ENCODE results near the gene ZYG11B.
"Not testable (repeated sequence)": the region's sequence is repeated elsewhere in the genome, so short reads cannot be mapped to it uniquely, and the experiment has no call there.

Gene ZYG11B

GRCh38 chr1:52759908-52760307 is 33.7 kb downstream of the ZYG11B start:
- no peak for DNase-seq

GRCh38 chr1:52767596-52768280 is 41.5 kb downstream of the ZYG11B start:
- no peak for DNase-seq

- no peak for DNase-seq
Measured at GRCh38 chr1:52769346-52770033, 43.2 kb downstream of the ZYG11B start.

DNA sequence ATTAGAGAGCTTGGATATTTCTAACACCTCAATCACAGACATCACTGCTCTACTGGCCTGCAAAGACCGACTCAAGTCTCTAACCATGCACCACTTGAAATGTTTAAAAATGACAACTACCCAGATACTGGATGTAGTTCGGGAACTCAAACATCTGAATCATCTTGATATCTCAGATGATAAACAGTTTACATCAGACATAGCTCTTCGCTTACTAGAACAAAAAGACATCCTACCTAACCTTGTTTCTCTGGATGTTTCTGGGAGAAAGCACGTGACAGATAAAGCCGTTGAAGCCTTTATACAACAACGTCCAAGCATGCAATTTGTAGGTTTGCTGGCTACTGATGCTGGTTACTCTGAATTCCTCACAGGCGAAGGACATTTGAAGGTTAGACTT is 45.1 kb downstream of the ZYG11B start:
- no peak for DNase-seq

- no peak for DNase-seq
Measured at GRCh38 chr1:52786148-52786547, 59.9 kb downstream of the ZYG11B start.

DNA sequence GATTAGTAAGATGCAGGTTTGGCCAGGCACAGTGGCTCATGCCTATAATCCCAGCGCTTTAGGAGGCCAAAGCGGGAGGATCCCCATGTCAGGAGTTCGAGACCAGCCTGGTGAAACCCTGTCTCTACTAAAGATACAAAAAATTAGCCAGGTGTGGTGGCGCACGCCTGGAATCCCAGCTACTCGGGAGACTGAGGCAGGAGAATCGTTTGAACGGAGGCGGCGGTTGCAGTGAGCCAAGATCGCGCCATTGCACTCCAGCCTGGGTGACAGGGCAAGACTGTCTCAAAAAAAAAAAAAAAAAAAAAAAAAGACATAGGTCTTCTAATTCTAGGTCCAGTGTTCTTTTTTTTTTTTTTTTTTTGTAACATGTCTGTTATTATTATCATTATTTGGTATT is 64.2 kb downstream of the ZYG11B start:
- DNase-seq = not testable (repeated sequence)

DNA sequence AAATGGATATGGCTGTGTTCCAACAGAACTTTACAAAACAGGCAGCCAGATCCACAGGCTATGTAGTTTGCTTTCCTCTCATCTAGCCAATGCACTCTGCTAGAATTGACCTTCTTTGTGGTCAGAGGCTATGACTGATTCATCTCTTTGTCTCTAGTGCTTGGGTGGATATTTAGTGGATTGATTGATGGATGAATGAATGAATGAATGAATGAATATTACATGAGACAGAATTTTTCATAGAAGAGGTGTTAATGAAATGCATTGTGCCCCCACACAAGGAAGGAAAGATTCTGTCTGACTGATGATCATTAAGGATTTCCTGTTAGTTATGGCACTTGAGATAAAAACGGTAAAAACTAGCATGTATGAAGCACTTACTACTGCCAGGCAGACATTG is 65.8 kb downstream of the ZYG11B start:
- no peak for DNase-seq

DNA sequence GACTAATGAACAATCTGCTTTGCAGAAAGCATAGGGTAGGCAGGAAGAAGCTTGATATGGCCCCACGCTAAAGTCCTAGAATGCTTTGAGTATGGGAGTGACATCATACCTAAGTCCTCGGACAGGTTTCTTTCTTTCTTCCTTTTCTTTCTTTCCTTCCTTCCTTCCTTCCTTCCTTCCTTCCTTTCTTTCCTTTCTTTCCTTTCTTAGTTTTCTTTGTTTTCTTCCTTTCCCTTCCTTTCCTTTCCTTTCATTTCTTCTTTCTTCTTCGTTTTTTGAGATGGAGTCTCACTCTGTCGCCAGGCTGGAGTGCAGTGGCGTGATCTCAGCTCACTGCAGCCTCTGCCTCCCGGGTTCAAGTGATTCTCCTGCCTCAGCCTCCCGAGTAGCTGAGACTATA is 67.5 kb downstream of the ZYG11B start:
- not testable (repeated sequence) for DNase-seq

DNA sequence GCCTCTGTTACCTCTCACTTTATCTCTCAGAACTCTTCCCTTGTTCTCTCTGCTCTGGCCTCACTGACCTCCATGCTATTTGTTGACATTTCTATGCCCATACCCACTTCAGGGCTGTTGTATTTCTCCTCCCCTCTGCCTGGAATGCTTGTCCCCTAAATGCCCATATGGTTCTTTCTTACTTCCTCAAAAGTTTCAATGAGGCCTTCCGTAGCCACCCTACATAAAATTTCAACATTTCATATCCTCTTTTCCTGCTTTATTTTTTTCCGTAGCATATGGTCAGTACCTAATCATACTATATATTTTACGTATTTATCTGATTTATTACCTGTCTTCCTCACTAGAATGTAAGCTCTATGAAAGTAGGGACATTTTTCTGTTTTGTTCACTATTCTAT is 69.2 kb downstream of the ZYG11B start:
- no peak for DNase-seq

DNA sequence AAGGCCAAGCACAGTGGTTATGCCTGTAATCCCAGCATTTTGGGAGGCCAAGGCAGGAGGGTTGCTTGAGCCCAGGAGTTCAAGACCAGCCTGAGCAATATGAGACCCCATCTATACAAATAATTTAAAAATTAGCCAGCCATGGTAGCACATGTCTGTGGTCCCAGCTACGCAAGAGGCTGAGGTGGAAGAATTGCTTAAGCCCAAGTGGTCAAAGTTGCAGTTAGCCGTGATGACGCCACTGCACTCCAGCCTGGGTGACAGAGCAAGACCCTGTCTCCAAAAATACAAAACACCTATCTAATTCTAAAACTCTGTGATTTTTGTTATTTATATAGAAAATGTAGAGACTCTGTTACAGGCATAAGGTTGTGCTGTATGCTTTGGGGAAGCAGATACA is 72.1 kb downstream of the ZYG11B start:
- DNase-seq = no peak

DNA sequence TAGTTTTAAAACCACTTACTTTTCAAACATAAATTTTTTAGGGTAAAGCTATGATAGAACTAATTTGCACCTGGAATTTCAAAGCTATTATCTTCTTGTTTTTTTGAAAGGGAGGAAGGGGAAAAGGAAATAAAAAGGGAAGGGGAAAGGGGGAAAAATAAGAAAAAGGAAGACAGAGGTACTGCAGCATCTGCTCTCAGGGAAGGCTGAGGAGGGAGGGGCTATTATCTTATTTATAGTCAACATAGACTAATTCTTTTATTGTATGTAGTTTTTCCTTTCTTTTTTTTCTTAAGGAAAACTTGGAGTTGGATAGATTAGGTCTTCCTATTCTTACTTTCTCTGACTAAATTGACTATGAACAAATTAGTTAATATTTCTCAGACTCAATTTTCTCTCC is 74.8 kb downstream of the ZYG11B start:
- no peak for DNase-seq

DNA sequence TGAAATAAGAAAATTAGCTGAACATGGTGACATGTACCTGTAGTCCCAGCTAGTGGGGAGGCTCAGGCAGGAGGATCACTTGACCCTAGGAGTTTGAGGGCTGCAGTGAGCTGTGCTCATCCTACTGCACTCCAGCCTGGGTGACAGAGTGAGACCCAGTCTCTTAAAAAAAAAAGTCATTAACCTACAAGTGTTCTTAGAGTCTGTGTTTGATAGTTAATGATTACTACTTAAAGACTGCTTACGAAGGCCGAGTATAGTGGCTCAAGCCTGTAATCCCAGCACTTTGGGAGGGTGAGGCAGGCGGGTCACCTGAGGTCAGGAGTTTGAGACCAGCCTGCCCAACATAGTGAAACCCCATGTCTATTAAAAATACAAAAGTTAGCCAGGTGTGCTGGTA is 77.8 kb downstream of the ZYG11B start:
- DNase-seq = not testable (repeated sequence)

- no peak for DNase-seq
Measured at GRCh38 chr1:52814465-52814864, 88.2 kb downstream of the ZYG11B start.

GRCh38 chr1:52820830-52821229 is 94.6 kb downstream of the ZYG11B start:
- DNase-seq = not testable (repeated sequence)

- DNase-seq = no peak
Measured at GRCh38 chr1:52825868-52826267, 99.6 kb downstream of the ZYG11B start.

DNA sequence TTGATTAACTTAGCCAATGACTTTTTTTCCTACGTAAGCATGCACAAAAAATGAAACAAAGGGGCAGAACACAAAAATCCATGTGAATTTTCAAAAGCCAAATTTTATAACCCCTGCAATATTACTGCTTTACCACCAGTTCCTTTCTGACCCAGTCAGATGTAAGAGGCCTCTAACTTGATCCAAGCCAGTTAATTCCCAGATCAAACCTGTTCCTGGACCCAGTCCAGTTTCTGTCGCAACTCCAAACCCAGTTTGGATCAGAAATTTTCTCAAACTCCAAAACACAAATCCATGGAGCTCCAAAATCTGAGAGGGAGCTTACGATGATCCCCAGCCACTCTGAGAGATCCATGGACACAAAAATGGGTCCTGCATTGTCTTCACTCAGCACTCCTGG is 108.5 kb downstream of the ZYG11B start:
- no peak for DNase-seq

DNA sequence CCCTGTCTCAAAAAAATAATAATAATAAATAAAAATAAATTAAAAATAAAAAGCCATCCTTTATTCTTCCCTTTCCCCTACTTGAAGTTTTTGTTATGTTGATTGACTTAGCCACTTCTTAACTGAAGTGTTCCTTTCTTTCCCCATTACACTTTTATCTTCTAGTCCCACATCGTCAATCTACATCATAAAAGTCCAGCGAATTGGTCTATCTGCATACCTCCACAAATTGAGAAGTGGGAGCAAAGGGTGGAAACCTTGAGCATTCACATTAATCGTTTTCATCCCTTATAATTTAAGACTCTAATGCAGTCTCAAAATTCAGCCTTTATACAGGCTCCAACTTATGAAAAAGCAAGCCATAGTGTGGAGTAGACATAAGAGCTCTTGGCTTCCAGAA is 109.8 kb downstream of the ZYG11B start:
- no peak for DNase-seq

DNA sequence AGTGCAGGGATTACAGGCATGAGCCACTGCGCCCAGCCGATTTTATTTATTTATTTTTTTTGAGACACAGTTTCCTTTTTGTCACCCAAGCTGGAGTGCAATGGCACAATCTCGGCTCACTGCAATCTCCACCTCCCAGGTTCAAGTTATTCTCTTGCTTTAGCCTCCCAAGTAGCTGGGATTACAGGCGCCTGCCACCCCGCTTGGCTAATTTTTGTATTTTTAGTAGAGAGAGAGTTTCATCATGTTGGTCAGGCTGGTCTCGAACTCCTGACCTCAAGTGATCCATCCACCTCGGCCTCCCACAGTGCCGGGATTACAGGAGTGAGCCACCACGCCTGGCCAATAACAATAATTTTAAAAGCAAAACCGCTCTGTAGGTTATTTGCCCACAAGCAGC is 112.9 kb downstream of the ZYG11B start:
- not testable (repeated sequence) for DNase-seq

GRCh38 chr1:52842643-52843310 is 116.5 kb downstream of the ZYG11B start, which contains the start of gene ZYG11A:
TSS of gene ZYG11A (plus strand) at chr1:52842760. CDS start at chr1:52842884, 124 bp downstream.
- DNase-seq = no peak

DNA sequence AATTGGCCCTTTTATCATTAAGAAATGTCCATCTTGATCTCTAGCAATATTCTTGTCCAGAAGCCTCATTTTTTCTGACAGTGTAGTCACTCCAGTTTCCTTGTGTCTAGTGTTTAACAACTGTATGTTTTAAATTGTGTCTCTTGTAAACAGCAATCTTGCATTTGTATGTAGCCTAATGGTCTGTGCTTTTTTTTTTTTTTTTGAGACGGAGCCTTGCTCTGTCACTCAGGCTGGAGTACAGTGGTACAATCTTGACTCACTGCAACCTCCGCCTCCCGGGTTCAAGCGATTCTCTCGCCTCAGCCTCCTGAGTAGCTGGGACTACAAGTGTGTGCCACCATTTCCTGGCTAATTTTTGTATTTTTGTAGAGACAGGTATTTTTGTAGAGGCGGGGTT is 118.9 kb downstream of the ZYG11B start:
- not testable (repeated sequence) for DNase-seq

DNA sequence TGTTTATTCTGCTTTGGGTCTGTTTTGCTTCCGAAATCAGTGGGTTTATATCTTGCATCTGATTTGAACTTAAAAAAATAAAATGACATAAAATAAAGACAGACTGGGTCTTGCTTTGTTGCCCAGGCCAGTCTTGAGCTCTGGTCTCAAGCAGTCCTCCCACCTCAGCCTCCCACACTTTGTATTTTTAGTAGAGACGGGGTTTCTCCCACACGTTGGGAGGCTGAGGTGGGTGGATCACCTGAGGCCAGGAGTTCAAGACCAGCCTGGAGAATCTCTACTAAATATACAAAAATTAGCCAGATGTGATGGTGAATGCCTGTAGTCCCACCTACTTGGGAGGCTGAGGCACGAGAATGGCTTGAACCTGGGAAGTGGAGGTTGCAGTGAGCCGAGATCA is 122.2 kb downstream of the ZYG11B start:
- no peak for DNase-seq

- no peak for DNase-seq
Measured at GRCh38 chr1:52850951-52851350, 124.7 kb downstream of the ZYG11B start.

DNA sequence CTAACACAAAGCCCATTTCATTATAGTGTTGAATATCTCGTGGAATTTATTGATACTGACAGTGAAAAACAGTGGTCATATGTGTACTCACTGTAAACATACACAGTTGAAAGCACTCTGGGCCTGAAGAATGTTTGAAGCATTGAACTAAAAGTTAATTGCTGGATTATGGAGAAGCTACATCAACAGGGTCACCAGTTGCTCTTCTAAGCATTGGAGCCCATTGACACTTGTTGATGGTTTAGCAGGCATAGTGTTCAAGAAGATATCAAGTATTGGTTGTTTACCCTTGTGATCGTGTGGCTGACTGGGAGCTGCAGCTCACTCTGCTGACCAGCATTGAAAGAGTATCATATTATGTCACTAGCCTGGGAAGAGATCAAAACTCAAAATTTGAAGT is 126.6 kb downstream of the ZYG11B start:
- DNase-seq = no peak

GRCh38 chr1:52855584-52855983 is 129.3 kb downstream of the ZYG11B start:
- no peak for DNase-seq
